Activated CD8-positive, alpha-beta memory T cell treated with anti-CD3 and anti-CD28 coated beads, Interleukin-2, amount 10 ng/mL, durations not matched to agents 7 days and 5 days (primary cell): Measurements from ENCODE around the gene C1orf232. TPM values are rescaled to one million over a fixed set of nuclear protein-coding genes. Genes with fewer than 3 reads are reported as not detected.

Experiments used
- ATAC-seq: fragments of 150-1000 bp; cut with Tn5 transposase; one replicate; pipeline ENCODE4 v1.10.0; 2021; ENCODE audit warnings: moderate library complexity
- CTCF ChIA-PET: fragments of 350-600 bp; sonication (Branson Sonifier 250); formaldehyde crosslinking; loops from one replicate; lab custom pipeline; 2021; ENCODE audit warnings: antibody characterized with exemption; lab: Charles Lee
- DNase-seq: peaks from one replicate; pipeline ENCODE4 v3.0.0-alpha.2; 2020
- H3K27ac Mint-ChIP-seq: one replicate; pipeline ENCODE4 v1.8.0; 2021; ENCODE audit warnings: mild to moderate bottlenecking, mixed read lengths
- H3K27me3 Mint-ChIP-seq: one replicate; pipeline ENCODE4 v1.8.0; 2021; ENCODE audit warnings: mixed read lengths
- H3K36me3 Mint-ChIP-seq: one replicate; pipeline ENCODE4 v1.8.0; 2021; ENCODE audit warnings: mild to moderate bottlenecking, mixed read lengths
- H3K4me1 Mint-ChIP-seq: one replicate; pipeline ENCODE4 v1.8.0; 2021; ENCODE audit warnings: mixed read lengths
- H3K4me3 Mint-ChIP-seq: one replicate; pipeline ENCODE4 v1.8.0; 2021; ENCODE audit warnings: mild to moderate bottlenecking, moderate library complexity, mixed read lengths
- H3K9me3 Mint-ChIP-seq: one replicate; pipeline ENCODE4 v1.8.0; 2022; ENCODE audit warnings: low read depth, mixed read lengths
- total RNA-seq, 2 experiments: library from RNA; stranded (reverse); gene quantifications; one replicate each; pipeline ENCODE4 v1.2.3, GENCODE V29; 2021

Gene C1orf232
- total RNA-seq = not detected

DNA sequence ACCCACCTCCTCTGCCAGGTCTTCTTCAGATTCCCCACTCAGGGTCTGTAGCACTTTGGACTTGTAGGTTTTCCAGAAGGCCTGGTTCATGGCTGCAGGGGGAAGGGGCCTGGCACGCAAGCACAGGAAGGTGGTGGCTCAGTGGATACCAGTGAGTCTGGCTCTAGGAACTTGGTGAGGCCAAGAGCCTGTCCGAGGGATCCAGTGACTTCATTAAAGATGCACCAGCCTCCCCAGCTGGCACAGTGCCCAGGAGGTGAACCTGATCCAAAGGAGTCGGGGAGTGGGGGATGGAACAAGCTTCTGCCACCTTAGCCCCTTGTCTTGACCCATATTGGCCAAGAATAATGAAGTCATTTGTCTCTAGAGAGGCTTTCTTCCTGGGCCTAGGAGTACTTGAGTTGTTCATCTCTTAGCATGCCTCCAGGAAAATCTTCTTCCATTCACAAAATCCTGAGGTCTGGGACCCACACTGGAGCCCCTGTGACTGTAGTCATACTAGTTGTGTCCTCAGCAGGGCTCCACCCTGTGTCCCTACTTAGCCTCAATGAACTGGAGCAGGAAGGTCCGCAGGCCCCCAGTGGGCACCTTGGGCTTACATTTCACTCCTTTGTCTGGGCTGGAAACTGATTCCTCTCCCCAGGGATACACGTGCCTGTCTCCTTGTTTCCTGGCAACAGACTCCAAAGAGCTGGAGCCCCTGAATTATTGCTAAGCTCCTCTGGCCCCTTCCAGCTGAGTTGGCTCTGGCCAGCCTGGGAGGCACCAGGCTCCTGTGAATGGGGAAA, at the start of gene C1orf232:
C1orf232 (minus strand) TSS at position 554 of the 788 bp plus-strand sequence; CDS start at position 90, 464 bp downstream.
- no peak for DNase-seq
- Mint-ChIP-seq H3K4me1 (peaks cover 31% of the 10 kb centered on the region), H3K27me3 (peaks cover 18% of the 10 kb centered on the region), H3K36me3 (no peaks in the 10 kb centered on the region), H3K4me3 (peak within 1 kb of the TSS; percentile 89), H3K9me3 (no peaks in the 10 kb centered on the region), H3K27ac (peak within 1 kb of the TSS; percentile 88)
- no peak for ATAC-seq
- CTCF ChIA-PET = interaction anchor here (0.9 to 9.8 kb wide), 20 partner anchors 8 to 251 kb away, joined by 3 to 105 read pairs (median 8); partner anchors contain the start of genes CD52, CEP85, CNKSR1 and SH3BGRL3

- H3K9me3 Mint-ChIP-seq = no peaks in the 10 kb centered on the region
- DNase-seq = no peak
- no peaks in the 10 kb centered on the region for H3K36me3 Mint-ChIP-seq
- CTCF ChIA-PET = interaction anchor here (0.7 to 1.6 kb wide), 3 partner anchors 18 to 972 kb away, joined by 3 to 9 read pairs (median 4); partner anchors contain the start of genes CEP85 and ZNF593
- no peak overlapping the region for H3K27ac Mint-ChIP-seq
- ATAC-seq = no peak
- no peaks in the 10 kb centered on the region for H3K4me1 Mint-ChIP-seq
- no peaks in the 10 kb centered on the region for H3K27me3 Mint-ChIP-seq
- no peak overlapping the region for H3K4me3 Mint-ChIP-seq
Measured at GRCh38 chr1:26215246-26215645, 46.5 kb upstream of the C1orf232 start.

DNA sequence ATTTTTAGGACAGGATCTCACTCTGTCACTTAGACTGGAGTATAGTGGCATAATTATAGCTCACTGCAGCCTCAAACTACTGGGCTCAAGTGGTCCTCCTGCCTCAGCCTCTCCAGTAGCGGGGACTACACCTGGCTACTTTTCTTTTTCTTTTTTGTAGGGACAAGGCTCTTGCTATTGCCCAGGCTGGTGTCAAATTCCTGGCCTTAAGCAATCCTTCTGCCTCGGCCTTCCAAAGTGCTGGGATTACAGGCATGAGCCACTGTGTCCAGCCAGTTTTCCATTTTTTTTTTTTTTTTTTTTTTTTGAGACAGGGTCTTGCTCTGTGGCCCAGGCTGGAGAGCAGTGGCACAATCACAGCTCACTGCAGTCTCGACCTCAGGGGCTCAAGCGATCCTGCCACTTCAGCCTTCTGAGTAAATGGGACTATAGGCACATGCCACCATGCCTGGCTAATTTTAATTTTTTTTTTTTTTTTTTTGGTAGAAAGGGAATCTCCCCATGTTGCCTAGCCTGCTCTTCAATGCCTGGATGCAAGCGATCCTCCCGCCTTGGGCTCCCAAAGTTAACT, 44.7 kb upstream of the C1orf232 start:
- Mint-ChIP-seq H3K9me3 (no peaks in the 10 kb centered on the region), H3K27me3 (peaks cover 2% of the 10 kb centered on the region), H3K4me3 (no peak overlapping the region), H3K27ac (no peak overlapping the region), H3K4me1 (no peaks in the 10 kb centered on the region), H3K36me3 (no peaks in the 10 kb centered on the region)
- CTCF ChIA-PET = interaction anchor here (1.2 to 2.4 kb wide), 3 partner anchors 20 to 204 kb away, joined by 3 to 9 read pairs (median 3); partner anchors contain the start of gene CEP85
- no peak for DNase-seq
- no peak for ATAC-seq

DNA sequence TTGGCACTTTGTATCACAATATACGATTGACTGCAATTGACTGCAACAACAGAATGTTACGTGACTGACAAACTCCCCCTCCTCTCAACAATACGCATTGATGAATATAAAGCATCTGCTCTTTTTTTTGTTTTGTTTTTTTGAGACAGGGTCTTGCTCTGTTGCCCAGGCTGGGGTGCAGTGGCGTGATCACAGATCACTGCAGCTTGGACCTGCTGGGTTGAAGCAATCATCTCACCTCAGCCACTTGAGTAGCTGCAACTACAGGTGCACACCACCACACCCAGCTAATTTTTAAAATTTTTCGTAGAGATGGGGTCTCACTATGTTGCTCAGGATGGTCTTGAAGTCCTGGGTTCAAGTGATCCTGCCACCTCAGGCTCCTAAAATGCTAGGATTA, 44.0 kb upstream of the C1orf232 start:
- H3K4me1 Mint-ChIP-seq = no peaks in the 10 kb centered on the region
- peaks cover 2% of the 10 kb centered on the region for H3K27me3 Mint-ChIP-seq
- ATAC-seq (no peak), DNase-seq (no peak)
- H3K27ac Mint-ChIP-seq = no peak overlapping the region
- no peaks in the 10 kb centered on the region for H3K9me3 Mint-ChIP-seq
- CTCF ChIA-PET = interaction anchor here (1.2 to 2.4 kb wide), 3 partner anchors 21 to 204 kb away, joined by 3 to 9 read pairs (median 3); partner anchors contain the start of gene CEP85
- H3K4me3 Mint-ChIP-seq = no peak overlapping the region
- no peaks in the 10 kb centered on the region for H3K36me3 Mint-ChIP-seq

GRCh38 chr1:26210147-26210870, 41.5 kb upstream of the C1orf232 start:
- no peaks in the 10 kb centered on the region for H3K9me3 Mint-ChIP-seq
- H3K27ac Mint-ChIP-seq = no peak overlapping the region
- CTCF ChIA-PET = interaction anchor here (0.8 to 2.5 kb wide), 4 partner anchors 23 to 205 kb away, joined by 3 to 13 read pairs (median 3); partner anchors contain the start of gene CEP85
- H3K4me1 Mint-ChIP-seq = no peaks in the 10 kb centered on the region
- H3K4me3 Mint-ChIP-seq = no peak overlapping the region
- DNase-seq = no peak
- H3K36me3 Mint-ChIP-seq = no peaks in the 10 kb centered on the region
- ATAC-seq = no peak
- H3K27me3 Mint-ChIP-seq = peaks cover 2% of the 10 kb centered on the region

- Mint-ChIP-seq H3K4me1 (peaks cover 33% of the 10 kb centered on the region), H3K27me3 (no peaks in the 10 kb centered on the region), H3K9me3 (no peaks in the 10 kb centered on the region), H3K36me3 (no peaks in the 10 kb centered on the region), H3K27ac (no peak overlapping the region), H3K4me3 (no peak overlapping the region)
- no peak for DNase-seq
- ATAC-seq = no peak
- CTCF ChIA-PET = interaction anchor here (0.7 to 3.1 kb wide), 7 partner anchors 10 to 213 kb away, joined by 3 to 20 read pairs (median 4); partner anchors contain the start of genes C1orf232, CEP85 and ZNF593
Measured at GRCh38 chr1:26203642-26204318, 35.0 kb upstream of the C1orf232 start.

- DNase-seq = no peak
- peaks cover 6% of the 10 kb centered on the region for H3K27me3 Mint-ChIP-seq
- no peak overlapping the region for H3K27ac Mint-ChIP-seq
- H3K4me1 Mint-ChIP-seq = peaks cover 33% of the 10 kb centered on the region
- no peaks in the 10 kb centered on the region for H3K9me3 Mint-ChIP-seq
- no peaks in the 10 kb centered on the region for H3K36me3 Mint-ChIP-seq
- no peak overlapping the region for H3K4me3 Mint-ChIP-seq
- CTCF ChIA-PET = interaction anchor here (0.7 to 2.9 kb wide), 3 partner anchors 31 to 34 kb away, joined by 3 to 11 read pairs (median 4); partner anchors contain the start of genes CEP85 and ZNF593
- ATAC-seq = no peak
Measured at GRCh38 chr1:26200413-26200812, 31.6 kb upstream of the C1orf232 start.

GRCh38 chr1:26197813-26198212, 29.1 kb upstream of the C1orf232 start:
- no peak for ATAC-seq
- H3K4me3 Mint-ChIP-seq = no peak overlapping the region

GRCh38 chr1:26197301-26197700, 28.5 kb upstream of the C1orf232 start:
- DNase-seq (no peak), ATAC-seq (no peak)
- CTCF ChIA-PET = interaction anchor here (1.1 to 1.3 kb wide), 2 partner anchors 9 to 38 kb away, joined by 3 read pairs; no protein-coding TSS in a partner anchor
- H3K4me1 Mint-ChIP-seq = peaks cover 21% of the 10 kb centered on the region
- no peaks in the 10 kb centered on the region for H3K9me3 Mint-ChIP-seq
- H3K27me3 Mint-ChIP-seq = peaks cover 9% of the 10 kb centered on the region
- H3K4me3 Mint-ChIP-seq = no peak overlapping the region
- H3K27ac Mint-ChIP-seq = no peak overlapping the region
- H3K36me3 Mint-ChIP-seq = no peaks in the 10 kb centered on the region

More at GRCh38 chr1:26197813-26198212, 29.1 kb upstream of the C1orf232 start:
- Mint-ChIP-seq H3K36me3 (no peaks in the 10 kb centered on the region), H3K27ac (no peak overlapping the region), H3K4me1 (peaks cover 25% of the 10 kb centered on the region), H3K9me3 (no peaks in the 10 kb centered on the region), H3K27me3 (peaks cover 9% of the 10 kb centered on the region)
- CTCF ChIA-PET = interaction anchor here (0.8 to 1.1 kb wide), 2 partner anchors 28 to 37 kb away, joined by 3 read pairs; partner anchors contain the start of gene ZNF593
- DNase-seq = no peak

GRCh38 chr1:26195805-26196204, 27.0 kb upstream of the C1orf232 start:
- no peak overlapping the region for H3K4me3 Mint-ChIP-seq
- H3K36me3 Mint-ChIP-seq = no peaks in the 10 kb centered on the region
- no peak overlapping the region for H3K27ac Mint-ChIP-seq
- no peaks in the 10 kb centered on the region for H3K9me3 Mint-ChIP-seq
- no peak for ATAC-seq
- peaks cover 12% of the 10 kb centered on the region for H3K4me1 Mint-ChIP-seq
- DNase-seq = no peak
- CTCF ChIA-PET = no interaction called here
- H3K27me3 Mint-ChIP-seq = peaks cover 11% of the 10 kb centered on the region

DNA sequence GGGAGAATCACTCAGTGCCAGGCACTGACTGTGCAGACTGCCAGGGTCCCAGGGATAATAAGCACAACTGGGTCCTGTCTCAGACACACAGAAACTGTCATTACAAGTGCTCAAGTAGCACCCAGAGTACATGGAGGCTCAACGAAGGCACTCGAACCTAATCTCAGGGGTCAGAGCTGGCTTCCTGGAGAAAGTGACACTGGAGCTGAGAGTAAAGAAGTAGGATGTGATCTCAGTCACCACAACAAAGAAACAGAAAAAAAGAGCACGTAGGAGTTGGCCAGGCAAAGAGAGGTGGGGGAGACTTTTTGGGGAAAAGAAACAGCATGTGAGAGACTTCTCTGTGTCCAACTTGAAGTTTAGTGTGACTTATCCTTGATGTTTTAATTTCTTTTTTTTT, 23.0 kb upstream of the C1orf232 start:
- no peak overlapping the region for H3K4me3 Mint-ChIP-seq

GRCh38 chr1:26190373-26190987, 21.7 kb upstream of the C1orf232 start, which contains the start of gene CATSPER4:
CATSPER4 (plus strand) TSS chr1:26190602; CDS start chr1:26190628, 26 bp downstream.
- DNase-seq = no peak
- Mint-ChIP-seq H3K36me3 (no peaks in the 10 kb centered on the region), H3K4me3 (no peak within 1 kb of the TSS), H3K4me1 (peaks cover 6% of the 10 kb centered on the region), H3K9me3 (no peaks in the 10 kb centered on the region), H3K27ac (no peak within 1 kb of the TSS), H3K27me3 (peaks cover 8% of the 10 kb centered on the region)
- ATAC-seq = no peak
- CTCF ChIA-PET = interaction anchor here (1.3 to 3.2 kb wide), 3 partner anchors 12 to 43 kb away, joined by 3 to 19 read pairs (median 4); partner anchors contain the start of gene CEP85

More for the DNA sequence above, 23.0 kb upstream of the C1orf232 start:
- peak overlapping the region; percentile 54 for H3K27ac Mint-ChIP-seq
- DNase-seq (peak; percentile 56), ATAC-seq (peak; percentile 58)
- peaks cover 6% of the 10 kb centered on the region for H3K4me1 Mint-ChIP-seq
- CTCF ChIA-PET = interaction anchor here (1.6 to 2.4 kb wide), 2 partner anchors 18 to 22 kb away, joined by 3 to 6 read pairs; partner anchors contain the start of gene ZNF593
- H3K36me3 Mint-ChIP-seq = no peaks in the 10 kb centered on the region
- peaks cover 8% of the 10 kb centered on the region for H3K27me3 Mint-ChIP-seq
- H3K9me3 Mint-ChIP-seq = no peaks in the 10 kb centered on the region
